HepG2 (cell line): ENCODE results near the gene FBXW12. TPM values are rescaled to one million over a fixed set of nuclear protein-coding genes. Genes with fewer than 3 reads are reported as not detected.

Experiments used
- ATAC-seq: fragments of 200-7000 bp; cut with Tn5 transposase; 3 replicates; pipeline ENCODE4 v1.9.1; 2020; ENCODE audit warnings: mild to moderate bottlenecking, moderate library complexity
- BruUV-seq: library from RNA; stranded (reverse); fragments of 400-500 nt; replicated peaks from 2 replicates; lab custom pipeline; 2021; lab: Mats Ljungman, UMichigan
- CTCF ChIA-PET: fragments of 300-600 bp; formaldehyde crosslinking; extraction: SDS; loops from one replicate; lab custom pipeline; 2021; ENCODE audit warnings: low total read pairs, inconsistent platforms, low intra/inter-chr PET ratio; lab: Yijun Ruan, JAX
- POLR2A ChIA-PET: fragments of 350-600 bp; sonication (Branson Sonifier 250); formaldehyde crosslinking; loops from one replicate; lab custom pipeline; 2020; ENCODE audit warnings: antibody characterized with exemption, inconsistent platforms; lab: Yijun Ruan, JAX
- DNase-seq: peaks from one replicate; pipeline ENCODE4 v3.0.0-alpha.2; 2015; ENCODE audit warnings: low spot score
- FAIRE-seq: peaks from 3 replicates; lab custom pipeline; 2011; peaks lifted over from hg19 to GRCh38; lab: Jason Lieb, UNC
- H2AFZ ChIP-seq: one replicate; pipeline ENCODE4 v1.6.1; 2011; ENCODE audit warnings: low read length, inconsistent platforms
- H3K27ac ChIP-seq: fragments of 300-600 bp; 3 replicates; pipeline ENCODE4 v1.8.0; 2011; ENCODE audit warnings: mixed run types, mild to moderate bottlenecking, mixed read lengths, low read length, inconsistent platforms; ENCODE audit not compliant: insufficient read depth; ENCODE audit errors: extremely low read length
- H3K27me3 ChIP-seq, 2 experiments: fragments of 200-600 bp in 1 of 2; 2 replicates in 1 of 2; 3 replicates in 1 of 2; pipeline versions ENCODE4 v1.6.0 to v1.8.0; 2011; ENCODE audit warnings: low read length in 2 of 2, mild to moderate bottlenecking in 2 of 2, moderate library complexity in 2 of 2, inconsistent platforms in 1 of 2; ENCODE audit not compliant: insufficient read depth in 2 of 2, control insufficient read depth in 1 of 2
- H3K36me3 ChIP-seq, 2 experiments: fragments of 200-600 bp in 1 of 2; replicated peaks in 1 of 2; 2 replicates in 1 of 2; 3 replicates in 1 of 2; pipeline versions ENCODE4 v1.5.1 to v1.8.0; 2011; ENCODE audit warnings: low read length in 2 of 2, inconsistent platforms in 1 of 2; ENCODE audit not compliant: insufficient read depth in 2 of 2, control insufficient read depth in 1 of 2
- H3K4me1 ChIP-seq: 2 replicates; pipeline ENCODE4 v1.5.1; 2012; ENCODE audit warnings: low read length, inconsistent platforms; ENCODE audit not compliant: insufficient read depth
- H3K4me2 ChIP-seq: 2 replicates; pipeline ENCODE4 v1.6.0; 2011; ENCODE audit warnings: low read depth, low read length, inconsistent platforms
- H3K4me3 ChIP-seq, 3 experiments: fragments of 200-600 bp in 1 of 3; sonication (generic), shearing (Covaris generic) in 1 of 3; replicated peaks in 1 of 3; 2 replicates each; pipeline ENCODE4 v1.5.1; 2011 to 2016; ENCODE audit warnings: low read length in 3 of 3, inconsistent platforms in 2 of 3, low read depth in 2 of 3, mild to moderate bottlenecking in 2 of 3, control low read depth in 1 of 3, mixed read lengths in 1 of 3; ENCODE audit not compliant: insufficient read depth in 1 of 3
- H3K79me2 ChIP-seq: one replicate; pipeline ENCODE4 v1.6.1; 2011; ENCODE audit warnings: low read length, inconsistent platforms; ENCODE audit not compliant: insufficient read depth
- H3K9ac ChIP-seq: 2 replicates; pipeline ENCODE4 v1.6.0; 2011; ENCODE audit warnings: mild to moderate bottlenecking, low read depth, low read length, inconsistent platforms; ENCODE audit not compliant: insufficient read depth
- H3K9me3 ChIP-seq: 2 replicates; pipeline ENCODE4 v1.5.1; 2012; ENCODE audit warnings: mild to moderate bottlenecking, low read length
- H4K20me1 ChIP-seq: 2 replicates; pipeline ENCODE4 v1.6.0; 2011; ENCODE audit warnings: inconsistent platforms, mild to moderate bottlenecking, low read length, moderate library complexity; ENCODE audit not compliant: insufficient read depth
- AGO2 ChIP-seq: fragments of 200-400 bp; formaldehyde crosslinking; optimal IDR thresholded peaks from 2 replicates; pipeline ENCODE3; 2017; ENCODE audit warnings: mild to moderate bottlenecking, low read depth, low read length, moderate library complexity
- NFYC ChIP-seq: IDR thresholded peaks from 2 replicates; pipeline ENCODE4 v1.6.1; 2016; ENCODE audit warnings: missing genetic modification reagents, missing compliant biosample characterization
- POLR2A ChIP-seq, 2 experiments: IDR thresholded peaks; 2 replicates each; pipeline ENCODE4 v1.6.1; 2011; ENCODE audit warnings: low read depth in 2 of 2, low read length in 2 of 2, mild to moderate bottlenecking in 1 of 2, moderate library complexity in 1 of 2; ENCODE audit not compliant: insufficient read depth in 1 of 2
- RBFOX2 ChIP-seq: fragments of 200-400 bp; formaldehyde crosslinking; IDR thresholded peaks from 2 replicates; pipeline ENCODE4 v1.6.1; 2017; ENCODE audit warnings: low read depth, mild to moderate bottlenecking, low read length
- ZNF607 ChIP-seq: sonication (generic); formaldehyde crosslinking; IDR thresholded peaks from 2 replicates; pipeline ENCODE4 v1.5.1; 2020; ENCODE audit warnings: missing genetic modification reagents, mild to moderate bottlenecking, borderline replicate concordance
- WGBS: methylation state at CpG from one replicate; pipeline ENCODE4 v1.1.6; 2017; ENCODE audit warnings: low lambda C conversion rate; 5-methylcytosine and 5-hydroxymethylcytosine counted together
- in situ Hi-C: cut with HindIII; loops from 2 replicates; pipeline ENCODE4 v1.10.0; 2017; ENCODE audit warnings: low pct_unique_long_range_greater_than_20kb; ENCODE audit not compliant: extremely low pct_ligation_motif_present
- intact Hi-C: fragments of 100-400 bp; cut with micrococcal nuclease; formaldehyde crosslinking; loops from one replicate; pipeline ENCODE4 v1.10.0; 2022; ENCODE audit not compliant: unreplicated experiment
- polyA plus RNA-seq, 8 experiments: library from polyadenylated mRNA; depleted of rRNA in 3 of 8; stranded (reverse) in 7 of 8; unstranded in 1 of 8; fragments of >200 nt; fragmentation: Illumina TruSeq in 4 of 8; extraction: Trizol in 4 of 8; gene quantifications; 2 replicates each; pipeline versions ENCODE4 v1.2.1 to v1.2.3, GENCODE V29; 2011 to 2016; ENCODE audit warnings: low read depth in 4 of 8, missing spikeins in 1 of 8, mixed read lengths in 1 of 8; ENCODE audit not compliant: insufficient read depth in 1 of 8
- total RNA-seq, 5 experiments: library from RNA; depleted of rRNA; stranded (reverse); fragments of >200 nt; fragmentation: Illumina TruSeq; extraction: Trizol; gene quantifications; 2 replicates each; pipeline ENCODE4 v1.2.3, GENCODE V29; 2016; ENCODE audit warnings: low read depth in 1 of 5

The FBXW12 gene
- total and polyA plus RNA-seq, 2 of the 13 experiments (the other 11 are each of a cell fraction or from before 2014, with no cell fraction given): not detected

DNA sequence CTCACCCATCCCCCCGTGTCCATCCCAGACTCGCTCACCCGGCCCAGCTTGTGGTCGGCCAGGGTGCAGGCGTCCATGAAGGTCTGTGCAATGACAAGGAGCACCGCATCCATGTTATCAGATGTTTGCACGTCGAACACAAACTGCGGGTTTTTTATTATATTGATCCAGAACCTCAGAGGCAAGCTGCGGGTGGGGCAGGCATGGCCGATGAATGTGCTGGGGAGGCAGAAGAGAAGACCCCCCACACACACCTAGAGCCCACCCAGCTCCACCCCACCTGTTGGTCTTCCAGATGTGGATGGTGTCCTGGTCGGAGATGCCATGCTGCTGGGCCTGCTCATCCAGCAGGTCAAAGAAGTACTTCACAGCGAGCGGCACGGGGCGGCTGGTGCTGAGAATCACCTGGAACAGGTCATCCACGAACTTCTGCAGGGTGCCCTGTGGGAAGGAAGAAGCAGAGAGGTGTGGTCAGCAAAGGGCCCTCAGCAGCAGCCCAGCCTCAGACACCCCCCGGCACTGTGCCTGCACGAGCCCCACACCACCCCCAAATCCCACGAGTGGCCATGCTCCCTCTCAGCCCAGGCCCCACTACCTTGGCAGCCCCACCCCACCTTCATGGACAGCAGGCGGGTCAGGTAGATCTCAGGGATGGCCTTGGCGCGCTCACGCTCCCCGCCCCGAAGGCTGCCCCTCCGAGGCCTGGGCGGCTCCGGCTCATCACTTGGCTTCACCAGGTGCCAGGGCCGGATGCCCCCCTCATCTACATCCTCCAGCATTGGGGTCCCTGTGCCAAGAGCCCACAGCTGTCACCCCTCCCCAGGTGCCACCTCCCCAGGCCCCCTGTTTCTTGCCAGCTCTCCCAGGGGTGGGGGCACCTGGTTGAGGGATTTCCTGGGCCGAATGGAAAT lies 37.5 kb downstream of the FBXW12 start:
- Histone ChIP-seq H3K36me3 (peaks cover 85 to 100% of the 10 kb centered on the region in 2 experiments), H2AFZ (no peak overlapping the region), H3K79me2 (no peaks in the 10 kb centered on the region), H3K4me1 (no peaks in the 10 kb centered on the region), H4K20me1 (peaks cover 12% of the 10 kb centered on the region; the same call in 1 of the 2 replicates), H3K4me3 (no peak overlapping the region), H3K9me3 (no peaks in the 10 kb centered on the region), H3K27ac (no peak overlapping the region), H3K27me3 (no peaks in the 10 kb centered on the region), H3K9ac (no peak overlapping the region), H3K4me2 (no peak overlapping the region)
- FAIRE-seq: no peak
- BruUV-seq: no TSS peak
- intact Hi-C loops: no loop called here
- TF ChIP-seq ZNF607 (CRISPR knock-in tag): no peak
- TF ChIP-seq POLR2A (IDR thresholded peaks at IDR 0.05; ENCODE audit: insufficient read depth in 1 of 2, low read depth in 2 of 2, low read length in 2 of 2): 0 out of 4 replicates have a peak, but pooled peaks of 1 of the 2 experiments have one; percentile 23
- peak; percentile 67; the same call in 1 of the 2 replicates for TF ChIP-seq RBFOX2
- peak; percentile 82 for TF ChIP-seq AGO2
- TF ChIP-seq NFYC (CRISPR knock-in tag): no peak
- DNase-seq: no peak
- 98% methylated on average over 17 of the region's 31 CpGs for WGBS
- POLR2A ChIA-PET: interaction anchor here (0.9 to 1.5 kb wide), 3 partner anchors 10 to 30 kb away, joined by 3 to 5 read pairs (median 3); partner anchors contain the start of genes CCDC51 and TMA7
- in situ Hi-C loops: no loop called here
- CTCF ChIA-PET: interaction anchor here (1.6 kb wide), 1 partner anchor 26 kb away, joined by 5 read pairs; no protein-coding TSS in a partner anchor
- ATAC-seq: no peak
